ENCODE data around the gene ABCC6.

- TF ChIP-seq, protein P1, sequence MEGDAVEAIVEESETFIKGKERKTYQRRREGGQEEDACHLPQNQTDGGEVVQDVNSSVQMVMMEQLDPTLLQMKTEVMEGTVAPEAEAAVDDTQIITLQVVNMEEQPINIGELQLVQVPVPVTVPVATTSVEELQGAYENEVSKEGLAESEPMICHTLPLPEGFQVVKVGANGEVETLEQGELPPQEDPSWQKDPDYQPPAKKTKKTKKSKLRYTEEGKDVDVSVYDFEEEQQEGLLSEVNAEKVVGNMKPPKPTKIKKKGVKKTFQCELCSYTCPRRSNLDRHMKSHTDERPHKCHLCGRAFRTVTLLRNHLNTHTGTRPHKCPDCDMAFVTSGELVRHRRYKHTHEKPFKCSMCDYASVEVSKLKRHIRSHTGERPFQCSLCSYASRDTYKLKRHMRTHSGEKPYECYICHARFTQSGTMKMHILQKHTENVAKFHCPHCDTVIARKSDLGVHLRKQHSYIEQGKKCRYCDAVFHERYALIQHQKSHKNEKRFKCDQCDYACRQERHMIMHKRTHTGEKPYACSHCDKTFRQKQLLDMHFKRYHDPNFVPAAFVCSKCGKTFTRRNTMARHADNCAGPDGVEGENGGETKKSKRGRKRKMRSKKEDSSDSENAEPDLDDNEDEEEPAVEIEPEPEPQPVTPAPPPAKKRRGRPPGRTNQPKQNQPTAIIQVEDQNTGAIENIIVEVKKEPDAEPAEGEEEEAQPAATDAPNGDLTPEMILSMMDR (IDR thresholded peaks at IDR 0.05; ENCODE audit: insufficient read depth, low read length, poor library complexity, severe bottlenecking) = no peak
- no peak for TF ChIP-seq EZH2phosphoT487 (conservative IDR thresholded peaks at IDR 0.05; ENCODE audit: low read length)
Measured at GRCh38 chr16:16140537-16140936, 82.8 kb downstream of the ABCC6 start.
